Epithelial cell of proximal tubule (primary cell): ENCODE data around the gene TTLL10. TPM values are rescaled to one million over a fixed set of nuclear protein-coding genes. Genes with fewer than 3 reads are reported as not detected.

Source experiments
- DNase-seq: peaks from one replicate; pipeline ENCODE4 v3.0.0-alpha.2; 2011; ENCODE audit warnings: low read depth
- H3K4me3 ChIP-seq: 2 replicates; pipeline ENCODE4 v1.5.1; 2011; ENCODE audit warnings: low read depth, mild to moderate bottlenecking, low read length
- total RNA-seq: library from RNA; depleted of rRNA; stranded (reverse); fragments of >200 nt; gene quantifications from 2 replicates; pipeline ENCODE4 v1.2.3, GENCODE V29; 2015
- TF ChIP-seq, protein P1 (sequence below): conservative IDR thresholded peaks from 2 replicates; pipeline ENCODE4 v1.5.1; 2012; ENCODE audit warnings: low read depth, mild to moderate bottlenecking, low read length

Gene TTLL10
- total RNA-seq, 1 donor from 2014 or later = not detected

- DNase-seq = no peak
- no peak overlapping the region for H3K4me3 ChIP-seq
- TF ChIP-seq, protein P1, sequence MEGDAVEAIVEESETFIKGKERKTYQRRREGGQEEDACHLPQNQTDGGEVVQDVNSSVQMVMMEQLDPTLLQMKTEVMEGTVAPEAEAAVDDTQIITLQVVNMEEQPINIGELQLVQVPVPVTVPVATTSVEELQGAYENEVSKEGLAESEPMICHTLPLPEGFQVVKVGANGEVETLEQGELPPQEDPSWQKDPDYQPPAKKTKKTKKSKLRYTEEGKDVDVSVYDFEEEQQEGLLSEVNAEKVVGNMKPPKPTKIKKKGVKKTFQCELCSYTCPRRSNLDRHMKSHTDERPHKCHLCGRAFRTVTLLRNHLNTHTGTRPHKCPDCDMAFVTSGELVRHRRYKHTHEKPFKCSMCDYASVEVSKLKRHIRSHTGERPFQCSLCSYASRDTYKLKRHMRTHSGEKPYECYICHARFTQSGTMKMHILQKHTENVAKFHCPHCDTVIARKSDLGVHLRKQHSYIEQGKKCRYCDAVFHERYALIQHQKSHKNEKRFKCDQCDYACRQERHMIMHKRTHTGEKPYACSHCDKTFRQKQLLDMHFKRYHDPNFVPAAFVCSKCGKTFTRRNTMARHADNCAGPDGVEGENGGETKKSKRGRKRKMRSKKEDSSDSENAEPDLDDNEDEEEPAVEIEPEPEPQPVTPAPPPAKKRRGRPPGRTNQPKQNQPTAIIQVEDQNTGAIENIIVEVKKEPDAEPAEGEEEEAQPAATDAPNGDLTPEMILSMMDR = no peak
These were observed 30.8 kb upstream of the TTLL10 start for GRCh38 chr1:1142844-1143243.

DNA sequence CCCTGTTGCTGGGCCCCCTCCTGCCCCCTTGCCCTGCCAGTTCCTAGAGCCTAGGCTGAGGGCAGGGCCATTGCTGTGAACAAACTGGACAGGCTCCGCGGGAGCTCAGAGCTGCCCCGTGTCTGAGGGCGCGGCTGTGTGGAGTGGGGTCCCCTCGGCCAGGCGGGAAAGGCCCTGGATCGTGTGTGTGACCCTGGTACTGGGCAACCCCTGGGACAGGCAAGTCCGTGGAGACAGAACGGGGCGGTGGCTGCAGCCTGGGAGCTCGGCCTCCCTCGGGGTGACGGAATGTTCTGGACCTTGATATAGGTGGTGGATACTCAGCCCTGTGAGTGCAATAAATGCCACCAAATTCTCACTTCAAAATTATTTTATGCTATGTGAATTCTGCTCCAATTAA, 30.0 kb upstream of the TTLL10 start:
- TF ChIP-seq, protein P1 = no peak
- H3K4me3 ChIP-seq = no peak overlapping the region
- DNase-seq = no peak

GRCh38 chr1:1144122-1144842, 29.4 kb upstream of the TTLL10 start:
- H3K4me3 ChIP-seq = no peak overlapping the region
- TF ChIP-seq, protein P1 = no peak
- DNase-seq = no peak

DNA sequence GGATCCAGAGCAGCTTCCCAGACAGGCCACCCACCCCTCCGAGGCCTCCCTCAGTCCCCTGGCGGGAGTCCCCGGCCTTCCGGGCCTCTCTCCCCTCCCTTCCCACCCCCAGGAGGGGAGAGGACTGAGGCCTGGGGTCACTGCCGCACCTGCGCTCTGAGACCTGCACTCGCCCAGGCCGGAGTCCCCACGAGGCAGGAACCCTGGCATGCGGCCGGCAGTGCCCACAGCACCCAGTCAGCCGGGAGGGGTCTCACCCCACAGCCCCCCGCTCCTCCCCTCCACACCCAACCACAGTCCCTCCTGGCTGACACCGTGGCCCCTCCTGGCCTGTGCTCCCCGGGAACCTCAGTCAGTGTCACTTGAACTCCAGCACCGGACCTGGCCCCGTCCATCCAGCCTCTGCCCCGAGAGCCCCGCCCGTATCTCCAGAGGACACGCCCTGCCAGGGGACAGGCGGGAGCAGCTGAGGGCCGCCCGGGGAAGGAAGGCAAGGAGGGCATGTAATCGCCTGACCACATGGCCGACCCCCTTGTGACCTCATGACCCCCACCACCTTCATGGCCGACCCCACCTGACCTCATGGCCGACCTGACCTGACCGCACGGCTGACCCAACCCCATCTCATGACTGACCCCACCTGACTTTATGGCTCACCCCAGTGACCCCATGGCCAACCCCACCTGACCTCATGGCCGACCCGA, 28.7 kb upstream of the TTLL10 start:
- no peak for DNase-seq
- TF ChIP-seq, protein P1 = no peak
- H3K4me3 ChIP-seq = no peak overlapping the region

DNA sequence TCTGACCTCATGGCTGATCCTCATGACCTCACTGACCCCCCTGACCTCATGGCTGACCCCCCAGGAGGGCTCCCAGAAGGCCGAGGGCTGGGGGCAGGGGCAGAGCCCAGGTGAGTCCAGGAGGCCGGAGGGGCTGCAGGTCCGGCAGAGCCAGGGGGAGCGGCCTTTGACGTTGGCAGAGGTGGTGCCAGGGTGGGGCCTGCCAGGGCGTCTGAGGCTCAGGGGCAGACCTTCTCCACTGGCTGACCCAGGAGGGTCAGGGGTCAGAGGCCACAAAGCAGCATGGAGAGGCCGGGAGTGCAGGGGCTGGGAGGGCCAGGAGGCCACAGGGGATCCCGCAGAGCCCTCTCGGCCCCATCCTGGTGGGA, 28.1 kb upstream of the TTLL10 start:
- H3K4me3 ChIP-seq = no peak overlapping the region
- TF ChIP-seq, protein P1 = no peak
- no peak for DNase-seq

DNA sequence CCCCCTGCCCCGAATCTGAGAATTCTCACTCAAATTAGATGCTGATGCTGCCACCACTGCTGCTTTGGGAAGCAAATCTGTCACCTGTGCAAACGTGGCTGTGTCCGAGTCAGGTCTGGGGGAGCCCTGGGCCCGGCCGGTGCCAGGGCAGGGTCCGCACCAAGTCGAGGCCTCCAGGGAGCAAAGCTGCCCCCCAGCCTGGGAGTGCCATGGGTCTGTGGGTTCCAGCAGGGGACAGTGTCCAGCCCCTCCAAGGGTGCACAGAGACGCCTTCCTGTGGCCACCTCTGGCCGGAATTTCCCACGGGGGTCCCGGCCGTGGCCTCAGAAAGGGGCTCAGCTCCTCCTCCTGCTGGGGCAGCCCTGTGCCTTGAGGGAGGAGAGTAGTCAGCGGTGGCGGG, 27.7 kb upstream of the TTLL10 start:
- DNase-seq = no peak
- TF ChIP-seq, protein P1 = no peak
- H3K4me3 ChIP-seq = no peak overlapping the region
